Astrocyte of the cerebellum (primary cell): ENCODE data around the gene SERTAD2.

Source experiments
- DNase-seq: peaks from one replicate; pipeline ENCODE4 v3.0.0-alpha.2; 2011; ENCODE audit warnings: low read depth
- H3K4me3 ChIP-seq: 2 replicates; pipeline ENCODE4 v1.5.1; 2011; ENCODE audit warnings: mild to moderate bottlenecking, low read depth, low read length, moderate library complexity
- in situ Hi-C: cut with HindIII; loops from 2 replicates; pipeline ENCODE4 v1.10.0; 2017; ENCODE audit warnings: low sequenced_read_pairs
- TF ChIP-seq, protein P1 (sequence below): IDR thresholded peaks from 2 replicates; pipeline ENCODE4 v1.5.1; 2012; ENCODE audit warnings: low read length, low read depth, moderate library complexity, mild to moderate bottlenecking; ENCODE audit errors: missing control alignments

Gene SERTAD2

DNA sequence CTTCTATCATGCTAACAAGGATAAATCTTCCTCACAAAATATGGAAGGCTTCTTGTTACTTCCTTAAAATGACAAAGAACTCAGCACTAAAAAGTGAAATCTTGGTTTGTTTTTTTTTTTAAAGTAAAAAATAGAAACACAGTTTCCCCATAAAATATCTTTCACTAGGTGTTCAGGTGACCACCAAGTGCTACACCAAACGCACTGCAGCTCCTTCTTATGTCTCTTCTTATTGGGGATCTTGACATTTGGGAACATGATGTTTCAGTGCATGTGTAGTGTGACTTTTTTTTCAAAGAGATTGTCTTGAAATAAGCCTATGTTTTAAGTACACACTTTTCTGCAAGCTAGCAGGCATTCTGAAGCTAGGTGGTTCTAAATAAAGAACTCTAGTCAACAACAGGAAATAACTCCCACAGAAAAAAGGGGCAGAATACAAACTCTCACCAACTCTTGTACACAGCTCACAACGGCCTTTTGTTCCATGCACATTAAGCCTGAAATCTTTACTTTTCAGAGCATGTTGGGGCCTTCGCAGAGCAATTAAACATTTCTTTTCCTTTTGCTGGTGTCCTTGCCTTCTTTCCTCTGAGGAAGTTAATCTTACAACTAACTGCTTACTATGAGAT is 13.2 kb upstream of the SERTAD2 start:
- TF ChIP-seq, protein P1, sequence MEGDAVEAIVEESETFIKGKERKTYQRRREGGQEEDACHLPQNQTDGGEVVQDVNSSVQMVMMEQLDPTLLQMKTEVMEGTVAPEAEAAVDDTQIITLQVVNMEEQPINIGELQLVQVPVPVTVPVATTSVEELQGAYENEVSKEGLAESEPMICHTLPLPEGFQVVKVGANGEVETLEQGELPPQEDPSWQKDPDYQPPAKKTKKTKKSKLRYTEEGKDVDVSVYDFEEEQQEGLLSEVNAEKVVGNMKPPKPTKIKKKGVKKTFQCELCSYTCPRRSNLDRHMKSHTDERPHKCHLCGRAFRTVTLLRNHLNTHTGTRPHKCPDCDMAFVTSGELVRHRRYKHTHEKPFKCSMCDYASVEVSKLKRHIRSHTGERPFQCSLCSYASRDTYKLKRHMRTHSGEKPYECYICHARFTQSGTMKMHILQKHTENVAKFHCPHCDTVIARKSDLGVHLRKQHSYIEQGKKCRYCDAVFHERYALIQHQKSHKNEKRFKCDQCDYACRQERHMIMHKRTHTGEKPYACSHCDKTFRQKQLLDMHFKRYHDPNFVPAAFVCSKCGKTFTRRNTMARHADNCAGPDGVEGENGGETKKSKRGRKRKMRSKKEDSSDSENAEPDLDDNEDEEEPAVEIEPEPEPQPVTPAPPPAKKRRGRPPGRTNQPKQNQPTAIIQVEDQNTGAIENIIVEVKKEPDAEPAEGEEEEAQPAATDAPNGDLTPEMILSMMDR = no peak
- DNase-seq = no peak
- H3K4me3 ChIP-seq = no peak overlapping the region
- in situ Hi-C loops = no loop called here

DNA sequence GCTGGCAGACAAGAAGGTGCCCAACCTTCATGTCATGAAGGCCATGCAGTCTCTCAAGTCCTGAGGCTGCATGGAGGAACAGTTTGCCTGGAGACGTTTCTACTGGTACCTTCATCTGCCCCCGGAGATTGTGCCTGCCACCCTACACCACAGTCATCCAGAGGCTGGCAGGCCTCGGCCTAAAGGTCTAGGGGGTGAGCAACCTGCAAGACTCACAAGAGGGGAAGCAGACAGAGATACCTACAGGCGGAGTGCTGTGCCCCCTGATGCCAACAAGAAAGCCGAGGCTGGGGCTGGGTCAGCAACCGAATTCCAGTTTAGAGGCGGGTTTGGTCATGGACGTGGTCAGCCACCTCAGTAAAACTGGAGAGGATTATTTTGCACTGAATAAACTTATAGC is 12.0 kb upstream of the SERTAD2 start:
- in situ Hi-C loops = no loop called here
- H3K4me3 ChIP-seq = no peak overlapping the region
- no peak for DNase-seq
- TF ChIP-seq, protein P1 = no peak

DNA sequence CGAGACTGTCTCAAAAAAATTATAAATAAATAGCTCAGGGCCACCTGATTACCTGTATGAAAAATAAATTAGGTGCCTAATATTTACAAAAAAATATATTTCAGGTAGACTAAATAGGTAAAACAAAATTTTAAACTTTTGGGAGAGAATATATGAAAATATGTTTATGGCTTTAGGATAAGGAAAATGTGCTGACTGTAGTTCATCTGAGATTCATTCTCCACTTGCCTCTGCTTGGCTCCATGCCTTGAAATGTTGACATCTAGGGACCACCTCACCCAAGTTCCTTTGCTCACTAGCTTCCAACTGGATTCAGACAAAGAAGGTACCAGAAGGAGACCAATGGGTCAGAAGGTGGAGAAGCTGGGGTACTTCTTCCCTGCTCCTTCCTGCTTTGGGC is 9.7 kb upstream of the SERTAD2 start:
- DNase-seq = no peak
- TF ChIP-seq, protein P1 = no peak
- H3K4me3 ChIP-seq = no peak overlapping the region
- in situ Hi-C loops = no loop called here

DNA sequence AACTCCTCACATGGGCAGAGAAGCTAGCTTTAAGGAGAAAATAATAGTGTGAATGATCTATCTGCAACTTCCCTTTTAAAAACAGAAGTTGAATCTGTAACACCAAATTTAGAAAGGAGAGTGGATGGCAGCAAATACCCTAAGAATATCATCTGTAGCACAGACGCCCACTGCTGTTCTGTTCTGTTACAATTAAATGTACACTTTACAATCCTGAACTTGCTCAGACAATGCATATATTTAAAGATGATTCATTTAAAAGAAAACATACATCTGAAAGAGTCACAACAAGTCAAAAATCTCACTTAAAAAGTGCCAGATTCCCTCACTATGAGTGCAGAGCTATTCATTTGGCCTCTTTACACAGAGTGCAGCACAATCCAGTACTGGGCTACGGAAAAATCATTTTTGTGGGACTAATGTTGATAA is 8.0 kb upstream of the SERTAD2 start:
- TF ChIP-seq, protein P1 = no peak
- no peak overlapping the region for H3K4me3 ChIP-seq
- no peak for DNase-seq
- in situ Hi-C loops = no loop called here

DNA sequence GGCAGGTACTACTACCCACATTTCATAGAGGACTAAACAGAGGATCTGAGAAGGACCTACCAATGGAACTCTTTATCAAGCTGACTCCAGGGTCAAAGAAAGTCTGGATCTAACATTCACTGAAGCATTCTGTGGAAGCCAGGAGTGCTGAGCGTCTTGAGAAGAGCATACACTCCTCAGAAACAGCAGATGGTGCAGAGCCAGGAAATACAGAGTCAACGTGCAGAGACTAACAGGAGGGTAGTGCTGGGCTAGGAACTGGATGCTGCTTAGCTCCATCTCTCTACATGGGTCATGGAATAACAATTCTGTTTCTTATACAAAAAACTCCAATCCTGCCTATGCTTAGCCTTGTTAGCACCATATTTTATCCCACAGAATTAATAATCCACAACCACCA is 5.5 kb upstream of the SERTAD2 start:
- DNase-seq = no peak
- TF ChIP-seq, protein P1 = no peak
- no peak overlapping the region for H3K4me3 ChIP-seq
- in situ Hi-C loops = no loop called here

DNA sequence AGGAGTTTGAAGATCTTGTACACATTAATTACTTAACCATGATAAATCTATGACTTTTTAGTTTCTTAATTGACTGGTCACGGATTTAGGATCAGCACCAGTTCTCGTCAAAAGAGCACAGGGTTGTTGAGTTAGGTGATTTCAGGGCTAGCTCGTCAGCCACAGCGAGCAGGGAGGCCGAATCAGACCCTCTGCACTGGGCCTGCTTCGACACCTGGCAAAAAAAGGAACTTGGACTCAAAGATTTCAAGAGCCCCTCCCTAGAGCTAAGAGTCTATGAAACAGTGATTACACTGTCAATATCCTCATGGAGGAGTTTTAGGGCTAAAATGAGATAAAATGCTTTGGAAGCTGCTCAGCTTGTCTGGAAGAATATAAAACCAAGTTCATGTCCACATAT is 4.6 kb upstream of the SERTAD2 start:
- in situ Hi-C loops = no loop called here
- no peak for DNase-seq
- TF ChIP-seq, protein P1 = no peak
- H3K4me3 ChIP-seq = no peak overlapping the region
